IPS DF 4.7 (cell line): ENCODE results near the gene FGFRL1.
"Not testable (repeated sequence)": the region's sequence is repeated elsewhere in the genome, so short reads cannot be mapped to it uniquely, and the experiment has no call there.

ENCODE experiments used
- DNase-seq: peaks from one replicate; pipeline ENCODE4 v3.0.0-alpha.2; 2013; ENCODE audit warnings: low spot score; ENCODE audit errors: extremely low read depth

The FGFRL1 gene

DNA sequence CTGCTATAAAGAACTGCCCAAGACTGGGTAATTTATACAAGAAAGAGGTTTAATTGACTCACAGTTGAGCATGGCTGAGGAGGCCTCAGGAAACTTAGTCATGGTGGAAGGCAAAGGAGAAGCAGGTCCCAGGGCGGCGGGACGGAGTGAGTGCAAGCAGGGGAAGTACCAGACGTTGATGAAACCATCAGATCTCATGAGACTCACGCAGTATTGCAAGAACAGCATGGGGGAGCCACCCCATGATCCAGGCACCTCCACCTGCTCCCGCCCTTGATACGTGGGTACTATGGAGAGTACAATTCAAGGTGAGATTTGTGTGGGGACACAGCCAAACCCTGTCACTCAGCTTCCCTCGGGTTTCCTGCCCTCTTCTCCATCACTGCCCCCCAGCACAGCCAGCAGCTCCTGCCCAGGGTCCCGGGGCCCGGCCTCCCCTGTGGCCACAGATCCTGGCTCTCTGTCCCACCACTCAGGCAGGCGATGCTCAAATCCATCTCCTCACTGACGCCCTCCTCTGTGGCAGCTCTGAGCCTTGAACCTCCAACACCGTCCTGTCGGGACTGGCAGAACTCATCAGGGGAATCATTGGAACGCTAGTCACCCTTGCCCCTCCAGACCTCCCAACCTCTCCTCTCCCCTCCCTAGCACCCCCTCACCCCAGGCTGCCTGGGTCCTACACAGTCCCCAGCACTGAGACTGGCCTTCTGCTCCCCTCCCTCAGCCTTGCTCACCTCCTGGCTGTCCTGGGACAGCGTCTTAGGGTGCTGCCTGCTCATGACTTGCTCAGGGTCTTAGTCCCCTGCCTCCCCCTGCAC is 37.6 kb downstream of the FGFRL1 start:
- no peak for DNase-seq

GRCh38 chr4:1049591-1049905 is 38.1 kb downstream of the FGFRL1 start:
- no peak for DNase-seq

GRCh38 chr4:1050486-1051213 is 39.2 kb downstream of the FGFRL1 start:
- no peak for DNase-seq

GRCh38 chr4:1051472-1051871 is 40.0 kb downstream of the FGFRL1 start:
- DNase-seq: no peak

GRCh38 chr4:1052231-1052671 is 40.8 kb downstream of the FGFRL1 start:
- DNase-seq: no peak

GRCh38 chr4:1053080-1053661 is 41.7 kb downstream of the FGFRL1 start:
- no peak for DNase-seq

- DNase-seq: not testable (repeated sequence)
These were observed 42.5 kb downstream of the FGFRL1 start for GRCh38 chr4:1053891-1054290.

- not testable (repeated sequence) for DNase-seq
These were observed 43.3 kb downstream of the FGFRL1 start for GRCh38 chr4:1054696-1055242.

- not testable (repeated sequence) for DNase-seq
These were observed 43.8 kb downstream of the FGFRL1 start for GRCh38 chr4:1055243-1055701.

DNA sequence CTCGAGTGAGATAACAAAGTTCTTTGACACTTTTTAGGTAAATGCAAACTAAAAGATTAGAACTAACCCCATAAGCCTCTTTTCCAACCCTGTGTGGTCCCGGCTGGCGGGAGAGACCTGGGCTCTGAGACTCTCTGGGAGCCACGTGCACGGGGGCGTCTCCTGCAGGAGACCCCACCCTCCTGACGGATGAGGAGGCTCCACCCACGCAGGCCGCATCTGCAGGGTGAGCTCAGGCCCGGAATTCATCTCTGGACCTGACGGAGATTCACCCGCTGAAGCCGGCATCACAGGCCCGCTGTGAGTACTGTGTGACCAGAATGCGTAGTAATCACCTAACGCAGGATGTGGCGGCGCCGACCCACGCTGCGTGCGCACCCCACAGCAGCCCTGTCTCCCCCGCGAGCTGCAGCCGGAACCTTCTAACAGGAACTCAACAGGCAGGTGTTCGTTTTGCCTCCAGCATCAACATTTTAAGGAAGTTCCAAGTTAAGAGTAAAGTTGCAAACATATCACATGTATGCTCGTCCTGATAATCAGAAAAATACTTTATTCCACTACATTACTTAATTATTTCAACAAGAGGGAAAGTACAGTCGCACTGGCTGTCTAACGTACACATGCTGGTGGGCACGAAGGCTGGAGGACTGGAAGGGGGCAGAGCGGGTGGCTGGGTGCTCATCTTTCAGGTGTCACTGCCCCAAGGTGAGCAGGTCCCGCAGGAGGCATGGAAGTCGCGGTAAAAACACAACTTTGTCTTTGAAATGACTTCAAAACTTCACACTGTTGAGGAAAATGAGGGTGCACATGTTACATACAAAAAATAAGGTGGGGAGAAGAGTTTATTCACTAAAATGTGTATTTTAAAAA is 44.5 kb downstream of the FGFRL1 start:
- no peak for DNase-seq

DNA sequence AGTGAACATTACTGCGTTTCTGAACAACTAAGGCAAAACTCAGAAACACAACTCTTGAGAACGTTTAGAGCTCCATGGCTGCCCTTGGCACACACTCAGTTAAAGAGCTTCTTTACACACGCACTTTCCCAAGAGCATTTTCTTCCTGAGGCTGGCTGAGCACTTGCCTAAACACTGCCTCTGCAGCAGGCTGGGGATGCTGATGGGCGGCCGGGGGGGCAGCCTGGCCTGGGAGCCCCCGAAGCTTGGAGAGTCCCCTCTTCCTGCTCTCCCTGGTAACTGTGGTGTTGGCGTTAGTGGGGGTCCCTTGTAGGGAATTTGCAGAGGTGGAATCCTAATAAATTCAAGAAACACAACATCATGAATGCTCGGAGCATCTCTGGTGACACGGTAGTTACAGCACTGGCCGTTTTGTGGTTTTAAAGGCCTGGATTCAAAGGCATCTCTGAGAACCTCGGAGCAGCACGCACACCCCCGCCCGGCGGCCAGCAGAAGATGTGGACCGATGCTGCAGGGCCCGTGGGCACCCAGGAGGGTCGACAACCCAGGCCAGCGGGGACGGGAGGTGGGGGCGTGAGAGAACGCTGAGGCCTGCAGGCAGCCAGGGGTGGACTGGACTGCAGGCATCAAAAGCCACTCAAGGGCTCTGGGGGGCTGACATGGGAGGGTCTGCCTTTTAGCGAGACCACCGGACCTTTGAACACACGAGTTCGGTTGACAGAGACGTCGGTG is 45.4 kb downstream of the FGFRL1 start:
- no peak for DNase-seq

DNA sequence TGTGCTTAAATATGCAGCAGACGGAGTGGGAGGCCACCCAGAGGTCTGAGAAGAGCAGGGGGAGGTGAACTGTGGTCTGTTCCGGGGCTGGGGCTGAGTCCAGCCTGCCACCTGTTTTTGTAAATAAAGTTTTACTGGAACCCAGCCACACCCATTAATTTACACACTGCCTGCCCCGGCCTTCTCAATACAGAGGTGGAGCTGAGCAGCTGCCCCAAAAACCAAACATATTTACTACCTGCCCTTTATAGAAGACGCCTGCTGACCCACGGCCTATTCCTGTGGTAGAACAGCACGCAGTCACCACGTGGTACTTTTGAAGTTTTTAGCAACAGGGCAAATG is 45.9 kb downstream of the FGFRL1 start:
- DNase-seq: no peak

DNA sequence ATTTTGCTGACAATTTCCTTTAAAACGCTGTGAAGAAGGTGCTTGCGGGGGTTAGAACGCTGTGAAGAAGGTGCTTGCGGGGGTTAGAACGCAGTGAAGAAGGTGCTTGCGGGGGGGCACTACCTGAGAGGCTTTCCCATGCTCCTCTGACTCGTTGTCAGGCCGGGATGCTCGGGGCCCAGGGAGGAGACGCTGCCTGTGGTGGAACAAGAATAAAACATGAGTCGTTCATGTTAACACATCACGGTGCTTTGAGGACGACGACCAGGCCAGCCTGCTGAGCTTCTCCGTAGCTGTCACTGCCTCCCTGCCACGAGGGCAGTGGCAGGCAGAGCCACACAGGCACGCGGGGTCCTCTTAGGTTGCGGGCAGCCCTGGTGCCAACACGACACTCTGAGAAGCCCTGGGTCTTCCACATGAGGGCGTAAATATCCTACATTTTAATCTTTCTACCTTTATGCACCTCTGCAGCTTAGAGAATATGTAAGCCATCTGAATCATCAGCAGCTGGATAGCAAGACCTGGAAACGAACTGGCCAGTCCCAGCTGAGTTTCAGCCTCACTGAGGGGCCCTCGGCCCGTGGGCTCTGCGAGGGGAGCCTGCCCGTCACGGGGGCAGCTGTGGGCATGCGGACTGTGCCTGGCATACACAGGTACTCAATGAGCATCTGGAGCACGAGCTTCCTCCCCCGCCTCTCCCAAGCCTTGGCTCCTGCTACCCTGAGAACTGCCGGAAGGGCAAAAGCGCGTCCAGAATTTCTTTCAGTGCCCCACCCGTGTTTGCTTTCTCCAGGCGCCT is 47.0 kb downstream of the FGFRL1 start:
- DNase-seq: no peak

GRCh38 chr4:1058997-1059665 is 47.7 kb downstream of the FGFRL1 start:
- no peak for DNase-seq

DNA sequence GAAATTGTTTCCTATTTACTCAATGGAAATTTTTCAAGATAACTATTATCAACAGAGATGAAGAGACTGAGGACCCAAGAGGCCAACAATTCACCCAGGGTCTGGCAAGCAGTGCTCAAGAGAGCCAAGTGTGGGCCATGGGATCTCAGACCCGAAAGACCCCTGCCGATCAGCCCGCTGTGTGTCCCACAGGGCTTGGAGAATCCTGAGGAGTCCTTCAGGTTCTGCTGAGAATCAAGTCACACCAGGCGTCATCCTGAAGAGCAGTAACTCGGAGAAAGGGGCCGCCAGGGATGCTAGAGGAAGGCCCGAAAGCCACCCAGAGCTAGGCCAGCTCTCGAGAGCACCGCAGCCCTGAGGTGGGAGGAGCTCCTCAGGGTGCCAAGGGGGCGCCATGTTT is 48.7 kb downstream of the FGFRL1 start:
- DNase-seq: no peak

- DNase-seq: no peak
These were observed 49.2 kb downstream of the FGFRL1 start for GRCh38 chr4:1060621-1061020.

- no peak for DNase-seq
These were observed 49.8 kb downstream of the FGFRL1 start for GRCh38 chr4:1061056-1061700.

DNA sequence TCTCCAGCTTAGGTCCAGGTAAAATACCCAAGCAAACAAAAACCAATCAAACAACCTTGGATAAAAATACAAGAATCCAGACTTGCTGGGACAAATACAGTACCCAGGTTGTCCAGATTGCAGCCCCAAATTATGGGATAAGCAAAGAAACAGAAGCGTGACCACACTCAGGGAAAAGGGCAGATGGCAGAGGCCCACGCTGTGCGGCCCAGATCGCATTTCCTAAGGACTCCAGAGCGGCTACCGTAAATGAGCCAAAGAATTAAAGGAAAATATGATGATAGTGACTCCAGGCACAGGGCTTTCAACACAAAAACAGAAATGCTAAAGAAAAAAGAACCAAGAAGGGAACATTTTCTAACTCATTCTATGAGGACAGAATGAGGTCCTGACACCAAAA is 50.3 kb downstream of the FGFRL1 start:
- no peak for DNase-seq

- no peak for DNase-seq
These were observed 51.0 kb downstream of the FGFRL1 start for GRCh38 chr4:1062419-1062818.
